Activated CD4-positive, alpha-beta T cell treated with anti-CD3 and anti-CD28 coated beads for 1 hour (primary cell): ENCODE measurements around the gene ADAMTS4.

Experiments
- DNase-seq: peaks from one replicate; pipeline ENCODE4 v3.0.0-alpha.2; 2020

ADAMTS4 gene

GRCh38 chr1:161137881-161138280 lies 61.0 kb downstream of the ADAMTS4 start:
- DNase-seq: no peak
